Body of pancreas (tissue), 4 donors: ENCODE results near the gene PDIA5.

Experiments used
- CTCF ChIP-seq, 7 experiments: fragments of 450-650 bp in 4 of 7; fragments of 200-600 bp in 3 of 7; sonication (generic) in 3 of 7; IDR thresholded peaks; one replicate each; pipeline ENCODE4 v1.5.1; 2016 to 2019; ENCODE audit warnings: antibody characterized with exemption in 7 of 7
- POLR2A ChIP-seq, 3 donors: fragments of 450-650 bp; IDR thresholded peaks; one replicate each; pipeline ENCODE4 v1.6.1; 2016; ENCODE audit warnings: antibody characterized with exemption in 3 of 3, mild to moderate bottlenecking in 2 of 3

GRCh38 chr3:123019591-123019990, 47.2 kb upstream of the PDIA5 start:
- TF ChIP-seq CTCF (IDR thresholded peaks at IDR 0.05) (no peak), POLR2A (IDR thresholded peaks at IDR 0.05) (no peak)
